HepG2 (cell line): ENCODE measurements around the gene EIF6. TPM values are rescaled to one million over a fixed set of nuclear protein-coding genes. Genes with fewer than 3 reads are reported as not detected.

Experiments used
- ARHGAP35 ChIP-seq: sonication (generic); formaldehyde crosslinking; IDR thresholded peaks from 2 replicates; pipeline ENCODE4 v1.9.0; 2022; ENCODE audit warnings: mild to moderate bottlenecking, inconsistent platforms, moderate library complexity, missing genetic modification reagents, borderline replicate concordance
- CHD2 ChIP-seq: IDR thresholded peaks from 2 replicates; pipeline ENCODE4 v1.6.1; 2011; ENCODE audit warnings: low read depth, low read length, improper control_type of control experiment
- CTCF ChIP-seq: sonication (generic); formaldehyde crosslinking; IDR thresholded peaks from 2 replicates; pipeline ENCODE4 v1.5.0; 2020; ENCODE audit warnings: mild to moderate bottlenecking, missing genetic modification reagents, moderate library complexity
- DZIP1 ChIP-seq: sonication (generic); formaldehyde crosslinking; IDR thresholded peaks from 2 replicates; pipeline ENCODE4 v1.5.0; 2020; ENCODE audit warnings: mild to moderate bottlenecking, missing genetic modification reagents
- HES4 ChIP-seq: sonication (generic); formaldehyde crosslinking; IDR thresholded peaks from 2 replicates; pipeline ENCODE4 v1.9.0; 2021; ENCODE audit warnings: mild to moderate bottlenecking, missing genetic modification reagents, borderline replicate concordance
- HIC2 ChIP-seq: sonication (generic); formaldehyde crosslinking; IDR thresholded peaks from 2 replicates; pipeline ENCODE4 v1.9.0; 2022; ENCODE audit warnings: low read depth, missing genetic modification reagents
- KDM4B ChIP-seq: sonication (generic); formaldehyde crosslinking; IDR thresholded peaks from 2 replicates; pipeline ENCODE4 v1.4.0; 2020; ENCODE audit warnings: missing genetic modification reagents
- MAX ChIP-seq: IDR thresholded peaks from 2 replicates; pipeline ENCODE4 v1.6.1; 2012; ENCODE audit warnings: inconsistent platforms
- NR2F6 ChIP-seq, 2 experiments: IDR thresholded peaks; 2 replicates each; pipeline ENCODE4 v1.6.1; 2016; ENCODE audit warnings: antibody characterized with exemption in 1 of 2, mild to moderate bottlenecking in 1 of 2
- PRPF4 ChIP-seq: fragments of 200-400 bp; formaldehyde crosslinking; IDR thresholded peaks from 2 replicates; pipeline ENCODE4 v1.6.1; 2016; ENCODE audit warnings: low read length, low read depth; ENCODE audit not compliant: poor library complexity, severe bottlenecking
- RAD21 ChIP-seq: fragments of 450-650 bp; formaldehyde crosslinking; IDR thresholded peaks from 2 replicates; pipeline ENCODE4 v1.5.0; 2020; ENCODE audit warnings: mild to moderate bottlenecking
- SMAD1 ChIP-seq: sonication (generic); formaldehyde crosslinking; IDR thresholded peaks from 2 replicates; pipeline ENCODE4 v1.4.0; 2020; ENCODE audit warnings: missing genetic modification reagents, low read depth, mild to moderate bottlenecking, borderline replicate concordance
- XRCC5 ChIP-seq: fragments of 200-400 bp; formaldehyde crosslinking; optimal IDR thresholded peaks from 2 replicates; pipeline ENCODE3; 2017; ENCODE audit warnings: mild to moderate bottlenecking, low read length
- ZC3H4 ChIP-seq: sonication (generic); formaldehyde crosslinking; IDR thresholded peaks from 2 replicates; pipeline ENCODE4 v1.4.0; 2020; ENCODE audit warnings: missing genetic modification reagents, borderline replicate concordance
- ZNF18 ChIP-seq: sonication (generic); formaldehyde crosslinking; IDR thresholded peaks from 2 replicates; pipeline ENCODE4 v1.8.0; 2022; ENCODE audit warnings: mild to moderate bottlenecking, missing genetic modification reagents; ENCODE audit not compliant: insufficient replicate concordance
- ZNF251 ChIP-seq: sonication (generic); formaldehyde crosslinking; IDR thresholded peaks from 2 replicates; pipeline ENCODE4 v1.9.0; 2021; ENCODE audit warnings: mild to moderate bottlenecking, missing genetic modification reagents
- ZNF362 ChIP-seq: sonication (generic); formaldehyde crosslinking; IDR thresholded peaks from 2 replicates; pipeline ENCODE4 v1.4.0; 2020; ENCODE audit warnings: missing genetic modification reagents, mild to moderate bottlenecking, borderline replicate concordance
- ZNF747 ChIP-seq: sonication (generic); formaldehyde crosslinking; IDR thresholded peaks from 2 replicates; pipeline ENCODE4 v1.8.1; 2023; ENCODE audit warnings: missing genetic modification reagents, mild to moderate bottlenecking, borderline replicate concordance
- ZNF772 ChIP-seq: sonication (generic); formaldehyde crosslinking; IDR thresholded peaks from 2 replicates; pipeline ENCODE4 v1.5.0; 2020; ENCODE audit warnings: mild to moderate bottlenecking, missing genetic modification reagents
- polyA plus RNA-seq, 8 experiments: library from polyadenylated mRNA; depleted of rRNA in 3 of 8; stranded (reverse) in 7 of 8; unstranded in 1 of 8; fragments of >200 nt; fragmentation: Illumina TruSeq in 4 of 8; extraction: Trizol in 4 of 8; gene quantifications; 2 replicates each; pipeline versions ENCODE4 v1.2.1 to v1.2.3, GENCODE V29; 2011 to 2016; ENCODE audit warnings: low read depth in 4 of 8, missing spikeins in 1 of 8, mixed read lengths in 1 of 8; ENCODE audit not compliant: insufficient read depth in 1 of 8
- total RNA-seq, 5 experiments: library from RNA; depleted of rRNA; stranded (reverse); fragments of >200 nt; fragmentation: Illumina TruSeq; extraction: Trizol; gene quantifications; 2 replicates each; pipeline ENCODE4 v1.2.3, GENCODE V29; 2016; ENCODE audit warnings: low read depth in 1 of 5

Gene EIF6
- total and polyA plus RNA-seq, 2 of the 13 experiments (the other 11 are each of a cell fraction or from before 2014, with no cell fraction given) = 462 to 466 TPM

GRCh38 chr20:35329435-35330139 is 45.0 kb upstream of the EIF6 start (continued):
- TF ChIP-seq ZC3H4 (CRISPR knock-in tag) = no peak
- no peak for TF ChIP-seq MAX
- TF ChIP-seq DZIP1 (CRISPR knock-in tag) = no peak
- 0 out of 2 replicates have a peak, but pooled peaks have one; percentile 28 for TF ChIP-seq ZNF772 (CRISPR knock-in tag)
- TF ChIP-seq ZNF251 (CRISPR knock-in tag) = no peak
- TF ChIP-seq ZNF362 (CRISPR knock-in tag) = peak; percentile 74; the same call in 1 of the 2 replicates
- TF ChIP-seq ZNF18 = no peak
- no peak for TF ChIP-seq ZNF747 (CRISPR knock-in tag)
- no peak for TF ChIP-seq CHD2
- peak; percentile 85 for TF ChIP-seq CTCF (CRISPR knock-in tag)
- TF ChIP-seq XRCC5 = peak; percentile 98
- TF ChIP-seq KDM4B (CRISPR knock-in tag) = 0 out of 2 replicates have a peak, but pooled peaks have one; percentile 18
- peak; percentile 91 for TF ChIP-seq RAD21 (CRISPR knock-in tag)
- TF ChIP-seq HES4 (CRISPR knock-in tag) = no peak
- TF ChIP-seq SMAD1 = no peak
- TF ChIP-seq HIC2 (CRISPR knock-in tag) = no peak
- TF ChIP-seq PRPF4 = no peak
- no peak for TF ChIP-seq NR2F6 (IDR thresholded peaks at IDR 0.05)
- TF ChIP-seq NR2F6 (CRISPR knock-in tag; IDR thresholded peaks at IDR 0.05) = peak; percentile 46; the same call in 1 of the 2 replicates
- no peak for TF ChIP-seq ARHGAP35
